IPS-18a (cell line): Measurements from ENCODE around the gene ZFYVE28.

ENCODE experiments used
- H3K27ac ChIP-seq: one replicate; pipeline ENCODE4 v1.5.1; 2013; ENCODE audit warnings: low read length
- H3K27me3 ChIP-seq: one replicate; pipeline ENCODE4 v1.6.1; 2013; ENCODE audit warnings: mild to moderate bottlenecking, low read length; ENCODE audit not compliant: control insufficient read depth, insufficient read depth
- H3K36me3 ChIP-seq: one replicate; pipeline ENCODE4 v1.6.1; 2013; ENCODE audit warnings: low read depth, low read length; ENCODE audit not compliant: control insufficient read depth
- H3K4me1 ChIP-seq: one replicate; pipeline ENCODE4 v1.6.1; 2013; ENCODE audit warnings: low read depth, low read length; ENCODE audit not compliant: control insufficient read depth
- H3K4me3 ChIP-seq: one replicate; pipeline ENCODE4 v1.5.1; 2013; ENCODE audit warnings: low read length
- H3K9ac ChIP-seq: one replicate; pipeline ENCODE4 v1.6.1; 2013; ENCODE audit warnings: mild to moderate bottlenecking, low read length, moderate library complexity
- H3K9me3 ChIP-seq: one replicate; pipeline ENCODE4 v1.6.1; 2013; ENCODE audit warnings: low read depth, low read length; ENCODE audit not compliant: control insufficient read depth

The ZFYVE28 gene

GRCh38 chr4:2260344-2261109 is 157.9 kb downstream of the ZFYVE28 start:
- peak overlapping the region; percentile 65 for H3K4me3 ChIP-seq
- no peaks in the 10 kb centered on the region for H3K27me3 ChIP-seq
- H3K27ac ChIP-seq: no peak overlapping the region
- H3K9ac ChIP-seq: peak overlapping the region; percentile 17
- H3K4me1 ChIP-seq: peaks cover 7% of the 10 kb centered on the region
- no peaks in the 10 kb centered on the region for H3K36me3 ChIP-seq
- H3K9me3 ChIP-seq: no peaks in the 10 kb centered on the region

GRCh38 chr4:2259541-2260343 is 158.7 kb downstream of the ZFYVE28 start:
- H3K9me3 ChIP-seq: no peaks in the 10 kb centered on the region
- H3K27ac ChIP-seq: no peak overlapping the region
- no peaks in the 10 kb centered on the region for H3K36me3 ChIP-seq
- H3K9ac ChIP-seq: no peak overlapping the region
- H3K4me1 ChIP-seq: peaks cover 7% of the 10 kb centered on the region
- H3K4me3 ChIP-seq: no peak overlapping the region
- H3K27me3 ChIP-seq: no peaks in the 10 kb centered on the region

GRCh38 chr4:2259036-2259540 is 159.4 kb downstream of the ZFYVE28 start:
- Histone ChIP-seq H3K27me3 (no peaks in the 10 kb centered on the region), H3K9me3 (no peaks in the 10 kb centered on the region), H3K9ac (no peak overlapping the region), H3K36me3 (no peaks in the 10 kb centered on the region), H3K4me1 (peaks cover 3% of the 10 kb centered on the region), H3K4me3 (no peak overlapping the region), H3K27ac (no peak overlapping the region)

- Histone ChIP-seq H3K4me1 (no peaks in the 10 kb centered on the region), H3K9me3 (no peaks in the 10 kb centered on the region), H3K27me3 (no peaks in the 10 kb centered on the region), H3K27ac (no peak overlapping the region), H3K4me3 (no peak overlapping the region), H3K36me3 (no peaks in the 10 kb centered on the region), H3K9ac (no peak overlapping the region)
These were observed 160.1 kb downstream of the ZFYVE28 start for GRCh38 chr4:2258091-2259035.

GRCh38 chr4:2257361-2258081 is 160.9 kb downstream of the ZFYVE28 start:
- Histone ChIP-seq H3K4me1 (no peaks in the 10 kb centered on the region), H3K36me3 (no peaks in the 10 kb centered on the region), H3K4me3 (no peak overlapping the region), H3K9me3 (no peaks in the 10 kb centered on the region), H3K9ac (no peak overlapping the region), H3K27me3 (no peaks in the 10 kb centered on the region), H3K27ac (no peak overlapping the region)

- Histone ChIP-seq H3K4me1 (no peaks in the 10 kb centered on the region), H3K9ac (no peak overlapping the region), H3K27me3 (no peaks in the 10 kb centered on the region), H3K9me3 (no peaks in the 10 kb centered on the region), H3K27ac (no peak overlapping the region), H3K4me3 (no peak overlapping the region), H3K36me3 (no peaks in the 10 kb centered on the region)
These were observed 161.7 kb downstream of the ZFYVE28 start for GRCh38 chr4:2256781-2257191.

- no peaks in the 10 kb centered on the region for H3K36me3 ChIP-seq
- no peak overlapping the region for H3K27ac ChIP-seq
- H3K9me3 ChIP-seq: no peaks in the 10 kb centered on the region
- H3K27me3 ChIP-seq: no peaks in the 10 kb centered on the region
- H3K9ac ChIP-seq: no peak overlapping the region
- H3K4me1 ChIP-seq: no peaks in the 10 kb centered on the region
- H3K4me3 ChIP-seq: no peak overlapping the region
These were observed 162.2 kb downstream of the ZFYVE28 start for GRCh38 chr4:2256156-2256731.

- H3K4me3 ChIP-seq: no peak overlapping the region
- H3K36me3 ChIP-seq: no peaks in the 10 kb centered on the region
- H3K27ac ChIP-seq: no peak overlapping the region
- H3K9ac ChIP-seq: no peak overlapping the region
- H3K27me3 ChIP-seq: no peaks in the 10 kb centered on the region
- H3K4me1 ChIP-seq: no peaks in the 10 kb centered on the region
- H3K9me3 ChIP-seq: no peaks in the 10 kb centered on the region
These were observed 162.8 kb downstream of the ZFYVE28 start for GRCh38 chr4:2255501-2256155.

GRCh38 chr4:2254665-2255500 is 163.6 kb downstream of the ZFYVE28 start:
- Histone ChIP-seq H3K27me3 (no peaks in the 10 kb centered on the region), H3K36me3 (no peaks in the 10 kb centered on the region), H3K9me3 (no peaks in the 10 kb centered on the region), H3K27ac (no peak overlapping the region), H3K4me1 (no peaks in the 10 kb centered on the region), H3K9ac (no peak overlapping the region), H3K4me3 (no peak overlapping the region)
